Osteoblast (primary cell): ENCODE data around the gene SF3B5. TPM values are rescaled to one million over a fixed set of nuclear protein-coding genes. Genes with fewer than 3 reads are reported as not detected.

Experiments
- DNase-seq: peaks from one replicate; pipeline ENCODE4 v3.0.0; 2011; ENCODE audit warnings: low spot score, mixed read lengths; ENCODE audit not compliant: insufficient read length; ENCODE audit errors: missing footprints
- H2AFZ ChIP-seq: 2 replicates; pipeline ENCODE4 v1.6.0; 2011; ENCODE audit warnings: mild to moderate bottlenecking, low read length
- H3K27ac ChIP-seq: 2 replicates; pipeline ENCODE4 v1.5.1; 2011; ENCODE audit warnings: mild to moderate bottlenecking, low read depth, low read length, moderate library complexity
- H3K27me3 ChIP-seq: 2 replicates; pipeline ENCODE4 v1.6.0; 2012; ENCODE audit warnings: mild to moderate bottlenecking, control low read depth, inconsistent platforms, low read length, moderate library complexity; ENCODE audit not compliant: insufficient read depth
- H3K36me3 ChIP-seq: 2 replicates; pipeline ENCODE4 v1.5.1; 2011; ENCODE audit warnings: mild to moderate bottlenecking, low read length, control low read depth, moderate library complexity; ENCODE audit not compliant: insufficient read depth
- H3K4me1 ChIP-seq: 2 replicates; pipeline ENCODE4 v1.5.1; 2011; ENCODE audit warnings: mild to moderate bottlenecking, low read length, control low read depth, moderate library complexity; ENCODE audit not compliant: insufficient read depth
- H3K4me2 ChIP-seq: 2 replicates; pipeline ENCODE4 v1.6.0; 2011; ENCODE audit warnings: mild to moderate bottlenecking, low read length; ENCODE audit not compliant: insufficient read depth
- H3K4me3 ChIP-seq: fragments of 200-600 bp; sonication (generic); 3 replicates; pipeline ENCODE4 v1.5.1; 2012; ENCODE audit warnings: mild to moderate bottlenecking, low read length, inconsistent platforms; ENCODE audit not compliant: insufficient read depth
- H3K79me2 ChIP-seq: 2 replicates; pipeline ENCODE4 v1.6.0; 2012; ENCODE audit warnings: mild to moderate bottlenecking, low read length, control low read depth, inconsistent platforms; ENCODE audit not compliant: insufficient read depth
- H3K9me3 ChIP-seq: 2 replicates; pipeline ENCODE4 v1.5.1; 2011; ENCODE audit warnings: low read depth, low read length, control low read depth
- H4K20me1 ChIP-seq: 2 replicates; pipeline ENCODE4 v1.6.0; 2012; ENCODE audit warnings: mild to moderate bottlenecking, low read length, control low read depth; ENCODE audit not compliant: insufficient read depth
- CTCF ChIP-seq: IDR thresholded peaks from 2 replicates; pipeline ENCODE4 v1.5.1; 2011; ENCODE audit warnings: mild to moderate bottlenecking, low read depth, low read length, moderate library complexity; ENCODE audit errors: extremely low read depth
- total RNA-seq: library from RNA; depleted of rRNA; stranded (reverse); fragments of >200 nt; gene quantifications from 2 replicates; pipeline ENCODE4 v1.2.3, GENCODE V29; 2012

The SF3B5 gene
- total RNA-seq, 1 donor, result 78.9 TPM

- peak; percentile 26 for DNase-seq
- Histone ChIP-seq H3K4me2 (peak overlapping the region; percentile 88), H2AFZ (peak overlapping the region; percentile 68), H3K4me3 (peak overlapping the region; percentile 73), H3K36me3 (no peaks in the 10 kb centered on the region), H3K27ac (no peak overlapping the region), H3K9me3 (no peaks in the 10 kb centered on the region), H3K79me2 (no peaks in the 10 kb centered on the region), H4K20me1 (no peaks in the 10 kb centered on the region), H3K4me1 (peaks cover 4% of the 10 kb centered on the region), H3K27me3 (peaks cover 82% of the 10 kb centered on the region)
- TF ChIP-seq CTCF, result no peak
These were observed 30.8 kb downstream of the SF3B5 start for GRCh38 chr6:144064402-144065212.

GRCh38 chr6:144063744-144064401 lies 31.5 kb downstream of the SF3B5 start:
- Histone ChIP-seq H3K9me3 (no peaks in the 10 kb centered on the region), H3K36me3 (no peaks in the 10 kb centered on the region), H3K4me2 (peak overlapping the region; percentile 88), H2AFZ (peak overlapping the region; percentile 68), H3K27me3 (peaks cover 81% of the 10 kb centered on the region), H3K79me2 (no peaks in the 10 kb centered on the region), H4K20me1 (no peaks in the 10 kb centered on the region), H3K27ac (no peak overlapping the region), H3K4me3 (peak overlapping the region; percentile 73), H3K4me1 (peaks cover 4% of the 10 kb centered on the region)
- peak; percentile 93 for DNase-seq
- TF ChIP-seq CTCF, result no peak

GRCh38 chr6:144063246-144063743 lies 32.1 kb downstream of the SF3B5 start:
- Histone ChIP-seq H2AFZ (peak overlapping the region; percentile 68), H3K36me3 (no peaks in the 10 kb centered on the region), H3K4me1 (peaks cover 4% of the 10 kb centered on the region), H3K27ac (no peak overlapping the region), H3K79me2 (no peaks in the 10 kb centered on the region), H4K20me1 (no peaks in the 10 kb centered on the region), H3K4me2 (peak overlapping the region; percentile 88), H3K27me3 (peaks cover 82% of the 10 kb centered on the region), H3K4me3 (peak overlapping the region; percentile 73), H3K9me3 (no peaks in the 10 kb centered on the region)
- no peak for TF ChIP-seq CTCF
- DNase-seq, result no peak

GRCh38 chr6:144062786-144063185 lies 32.6 kb downstream of the SF3B5 start:
- no peak for TF ChIP-seq CTCF
- H4K20me1 ChIP-seq, result no peaks in the 10 kb centered on the region
- DNase-seq, result peak; percentile 68
- no peaks in the 10 kb centered on the region for H3K9me3 ChIP-seq
- no peaks in the 10 kb centered on the region for H3K79me2 ChIP-seq
- H3K36me3 ChIP-seq, result no peaks in the 10 kb centered on the region
- no peak overlapping the region for H3K4me2 ChIP-seq
- H2AFZ ChIP-seq, result no peak overlapping the region
- H3K27me3 ChIP-seq, result peaks cover 80% of the 10 kb centered on the region
- H3K27ac ChIP-seq, result no peak overlapping the region
- H3K4me3 ChIP-seq, result no peak overlapping the region
- H3K4me1 ChIP-seq, result peaks cover 4% of the 10 kb centered on the region
